ENCODE data around the gene TPST2. TPM values are rescaled to one million over a fixed set of nuclear protein-coding genes. Genes with fewer than 3 reads are reported as not detected.

Gene TPST2
- total and polyA plus RNA-seq, 10 of the 15 experiments (the other 5 are each of a cell fraction or from before 2014, with no cell fraction given), result 6.3 to 33.7 (median 28.4) TPM

- ChIA-PET POLR2A (interaction anchor here (0.7 to 0.8 kb wide), 3 partner anchors 22 to 85 kb away, joined by 3 to 6 read pairs (median 3); no protein-coding TSS in a partner anchor), SMC1A (ENCODE audit: uncharacterized antibody, unreplicated experiment) (interaction anchor here (1.5 kb wide), 1 partner anchor 8 kb away, joined by 3 read pairs; no protein-coding TSS in a partner anchor), RAD21 (ENCODE audit: unreplicated experiment) (no interaction called here), CTCF (interaction anchor here (0.8 to 1.6 kb wide), 3 partner anchors 9 to 15 kb away, joined by 3 to 9 read pairs (median 4); partner anchors contain the start of genes HPS4 and SRRD)
- H3K79me2 ChIP-seq (ENCODE audit: control insufficient read depth, insufficient read depth, low read length), result no peaks in the 10 kb centered on the region
- ATAC-seq (no peak), DNase-seq (ENCODE audit: low read depth, low spot score) (no peak), FAIRE-seq (no peak)
- no TSS peak for BruUV-seq (replicated peaks)
- H3K9ac ChIP-seq (ENCODE audit: control insufficient read depth, insufficient read depth, low read length), result no peak overlapping the region
- H3K36me3 ChIP-seq (ENCODE audit: control insufficient read depth in 2 of 2, insufficient read depth in 2 of 2, low read length in 1 of 2), result peaks cover 39 to 48% of the 10 kb centered on the region in 2 experiments
- no peaks in the 10 kb centered on the region for H3K27me3 ChIP-seq (replicated peaks in 1 of 2; ENCODE audit: control insufficient read depth in 2 of 2, insufficient read depth in 2 of 2, low read length in 1 of 2)
- no peak overlapping the region for H3K27ac ChIP-seq (ENCODE audit: control insufficient read depth, insufficient read depth)
- no peak overlapping the region for H2AFZ ChIP-seq (ENCODE audit: control insufficient read depth, low read depth, low read length)
- in situ Hi-C loops (cut with MboI) (no loop called here), intact Hi-C loops (cut with micrococcal nuclease; ENCODE audit: unreplicated experiment) (no loop called here)
- H3K4me3 ChIP-seq, result no peak overlapping the region
- no peaks in the 10 kb centered on the region for H3K9me3 ChIP-seq (replicated peaks; ENCODE audit: control insufficient read depth, insufficient read depth, low read length)
- H4K20me1 ChIP-seq (ENCODE audit: control insufficient read depth, insufficient read depth), result no peaks in the 10 kb centered on the region
- no peak overlapping the region for H3K4me2 ChIP-seq (ENCODE audit: control insufficient read depth, insufficient read depth)
- no peaks in the 10 kb centered on the region for H3K4me1 ChIP-seq (ENCODE audit: control insufficient read depth, insufficient read depth, low read length)
- TF ChIP-seq BCLAF1 (IDR thresholded peaks at IDR 0.05), result no peak
- no peak for TF ChIP-seq EED (IDR thresholded peaks at IDR 0.05; ENCODE audit: low read depth)
- TF ChIP-seq POU2F2 (IDR thresholded peaks at IDR 0.05; ENCODE audit: borderline replicate concordance, low read depth, low read length), result no peak
- no peak for TF ChIP-seq EGR1 (IDR thresholded peaks at IDR 0.05; ENCODE audit: borderline replicate concordance in 1 of 2, low read depth in 2 of 2, low read length in 2 of 2)
- TF ChIP-seq ZNF24 (IDR thresholded peaks at IDR 0.05), result no peak
- TF ChIP-seq, protein P1, sequence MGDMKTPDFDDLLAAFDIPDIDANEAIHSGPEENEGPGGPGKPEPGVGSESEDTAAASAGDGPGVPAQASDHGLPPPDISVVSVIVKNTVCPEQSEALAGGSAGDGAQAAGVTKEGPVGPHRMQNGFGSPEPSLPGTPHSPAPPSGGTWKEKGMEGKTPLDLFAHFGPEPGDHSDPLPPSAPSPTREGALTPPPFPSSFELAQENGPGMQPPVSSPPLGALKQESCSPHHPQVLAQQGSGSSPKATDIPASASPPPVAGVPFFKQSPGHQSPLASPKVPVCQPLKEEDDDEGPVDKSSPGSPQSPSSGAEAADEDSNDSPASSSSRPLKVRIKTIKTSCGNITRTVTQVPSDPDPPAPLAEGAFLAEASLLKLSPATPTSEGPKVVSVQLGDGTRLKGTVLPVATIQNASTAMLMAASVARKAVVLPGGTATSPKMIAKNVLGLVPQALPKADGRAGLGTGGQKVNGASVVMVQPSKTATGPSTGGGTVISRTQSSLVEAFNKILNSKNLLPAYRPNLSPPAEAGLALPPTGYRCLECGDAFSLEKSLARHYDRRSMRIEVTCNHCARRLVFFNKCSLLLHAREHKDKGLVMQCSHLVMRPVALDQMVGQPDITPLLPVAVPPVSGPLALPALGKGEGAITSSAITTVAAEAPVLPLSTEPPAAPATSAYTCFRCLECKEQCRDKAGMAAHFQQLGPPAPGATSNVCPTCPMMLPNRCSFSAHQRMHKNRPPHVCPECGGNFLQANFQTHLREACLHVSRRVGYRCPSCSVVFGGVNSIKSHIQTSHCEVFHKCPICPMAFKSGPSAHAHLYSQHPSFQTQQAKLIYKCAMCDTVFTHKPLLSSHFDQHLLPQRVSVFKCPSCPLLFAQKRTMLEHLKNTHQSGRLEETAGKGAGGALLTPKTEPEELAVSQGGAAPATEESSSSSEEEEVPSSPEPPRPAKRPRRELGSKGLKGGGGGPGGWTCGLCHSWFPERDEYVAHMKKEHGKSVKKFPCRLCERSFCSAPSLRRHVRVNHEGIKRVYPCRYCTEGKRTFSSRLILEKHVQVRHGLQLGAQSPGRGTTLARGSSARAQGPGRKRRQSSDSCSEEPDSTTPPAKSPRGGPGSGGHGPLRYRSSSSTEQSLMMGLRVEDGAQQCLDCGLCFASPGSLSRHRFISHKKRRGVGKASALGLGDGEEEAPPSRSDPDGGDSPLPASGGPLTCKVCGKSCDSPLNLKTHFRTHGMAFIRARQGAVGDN (IDR thresholded peaks at IDR 0.05), result no peak
- TF ChIP-seq POLR2A (IDR thresholded peaks at IDR 0.05; ENCODE audit: low read depth, low read length), result no peak
- no peak for TF ChIP-seq SRF (IDR thresholded peaks at IDR 0.05; ENCODE audit: low read depth in 2 of 2, low read length in 2 of 2)
- TF ChIP-seq SIX5 (IDR thresholded peaks at IDR 0.05; ENCODE audit: low read depth, low read length, severe bottlenecking), result no peak
- no peak for TF ChIP-seq SMAD1 (IDR thresholded peaks at IDR 0.05; ENCODE audit: low read depth, partially characterized antibody)
- TF ChIP-seq ZNF207 (IDR thresholded peaks at IDR 0.05; ENCODE audit: borderline replicate concordance), result no peak
- no peak for TF ChIP-seq SMC3 (IDR thresholded peaks at IDR 0.05; ENCODE audit: borderline replicate concordance, low read length)
- TF ChIP-seq ATF3 (IDR thresholded peaks at IDR 0.05; ENCODE audit: borderline replicate concordance, extremely low read depth, low read depth, low read length), result no peak
- no peak for TF ChIP-seq IKZF1 (conservative IDR thresholded peaks at IDR 0.05)
- no peak for TF ChIP-seq CREB1 (IDR thresholded peaks at IDR 0.05; ENCODE audit: low read depth)
- TF ChIP-seq, protein P2, sequence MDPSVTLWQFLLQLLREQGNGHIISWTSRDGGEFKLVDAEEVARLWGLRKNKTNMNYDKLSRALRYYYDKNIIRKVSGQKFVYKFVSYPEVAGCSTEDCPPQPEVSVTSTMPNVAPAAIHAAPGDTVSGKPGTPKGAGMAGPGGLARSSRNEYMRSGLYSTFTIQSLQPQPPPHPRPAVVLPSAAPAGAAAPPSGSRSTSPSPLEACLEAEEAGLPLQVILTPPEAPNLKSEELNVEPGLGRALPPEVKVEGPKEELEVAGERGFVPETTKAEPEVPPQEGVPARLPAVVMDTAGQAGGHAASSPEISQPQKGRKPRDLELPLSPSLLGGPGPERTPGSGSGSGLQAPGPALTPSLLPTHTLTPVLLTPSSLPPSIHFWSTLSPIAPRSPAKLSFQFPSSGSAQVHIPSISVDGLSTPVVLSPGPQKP (IDR thresholded peaks at IDR 0.05; ENCODE audit: low read depth, low read length), result no peak
- no peak for TF ChIP-seq ZNF384 (IDR thresholded peaks at IDR 0.05; ENCODE audit: borderline replicate concordance, low read depth, low read length)
- TF ChIP-seq HDAC6 (IDR thresholded peaks at IDR 0.05; ENCODE audit: unreplicated experiment), result no peak
Measured at GRCh38 chr22:26494506-26494905, 95.4 kb downstream of the TPST2 start.
